HG03342 (cell line): ENCODE measurements around the gene RUSF1.
A peak's percentile ranks its signal among the peaks of the same experiment; 100 is the strongest.

Source experiments
- ATAC-seq: cut with Tn5 transposase; IDR thresholded peaks from one replicate; pipeline ENCODE4 v1.9.1; 2021; ENCODE audit warnings: mild to moderate bottlenecking, moderate library complexity; ENCODE audit not compliant: unreplicated experiment

The RUSF1 gene

GRCh38 chr16:31471875-31472708 is 36.1 kb downstream of the RUSF1 start, which contains the start of gene TGFB1I1:
Gene TGFB1I1 (plus strand): TSS chr16:31472152. CDS start chr16:31472189, 37 bp downstream.
- ATAC-seq = no peak

GRCh38 chr16:31471241-31471874 is 36.8 kb downstream of the RUSF1 start:
- no peak for ATAC-seq

- no peak for ATAC-seq
Observed at GRCh38 chr16:31470615-31471014, 37.6 kb downstream of the RUSF1 start.

GRCh38 chr16:31467858-31468257 is 40.3 kb downstream of the RUSF1 start:
- no peak for ATAC-seq

GRCh38 chr16:31467151-31467773 is 40.9 kb downstream of the RUSF1 start:
- ATAC-seq = peak; percentile 68

- no peak for ATAC-seq
Observed at GRCh38 chr16:31466381-31466841, 41.8 kb downstream of the RUSF1 start.

- no peak for ATAC-seq
Observed at GRCh38 chr16:31465788-31466370, 42.3 kb downstream of the RUSF1 start.

GRCh38 chr16:31464781-31465260 is 43.4 kb downstream of the RUSF1 start:
- no peak for ATAC-seq

GRCh38 chr16:31464348-31464769 is 43.8 kb downstream of the RUSF1 start:
- ATAC-seq = no peak

- no peak for ATAC-seq
Observed at GRCh38 chr16:31461921-31462804, 46.0 kb downstream of the RUSF1 start.

GRCh38 chr16:31461201-31461920 is 46.8 kb downstream of the RUSF1 start:
- no peak for ATAC-seq

GRCh38 chr16:31460582-31461002 is 47.6 kb downstream of the RUSF1 start:
- ATAC-seq = no peak

- ATAC-seq = peak; percentile 67
Observed at GRCh38 chr16:31459687-31460581, 48.3 kb downstream of the RUSF1 start.

GRCh38 chr16:31458844-31459686 is 49.1 kb downstream of the RUSF1 start, which contains the start of gene ARMC5:
Gene ARMC5 (plus strand): TSS chr16:31459501. CDS start chr16:31459525, 24 bp downstream.
- ATAC-seq = peak; percentile 74

GRCh38 chr16:31458073-31458843 is 49.9 kb downstream of the RUSF1 start:
- no peak for ATAC-seq

- ATAC-seq = no peak
Observed at GRCh38 chr16:31456988-31457360, 51.2 kb downstream of the RUSF1 start.
